Lung (tissue), 12 donors: ENCODE data around the gene OLFML1. TPM values are rescaled to one million over a fixed set of nuclear protein-coding genes. Genes with fewer than 3 reads are reported as not detected.

Source experiments
- ATAC-seq: fragments of 200-7000 bp; cut with Tn5 transposase; one replicate; pipeline ENCODE4 v1.9.1; 2020; ENCODE audit warnings: moderate number of reproducible peaks; ENCODE audit not compliant: insufficient read depth, low FRiP score
- DNase-seq, 3 donors: peaks; one replicate each; pipeline ENCODE4 v3.0.0-alpha.2; 2013 to 2017
- H3K27ac ChIP-seq, 2 donors: one replicate each; pipeline ENCODE4 v1.5.1; 2013; ENCODE audit warnings: mild to moderate bottlenecking in 2 of 2, moderate library complexity in 2 of 2, control low read depth in 1 of 2, inconsistent platforms in 1 of 2, low read depth in 1 of 2, low read length in 1 of 2
- H3K27me3 ChIP-seq, 3 donors: one replicate each; pipeline ENCODE4 v1.5.1; 2013; ENCODE audit warnings: low read length in 2 of 3; ENCODE audit not compliant: control insufficient read depth in 3 of 3, insufficient read depth in 3 of 3
- H3K36me3 ChIP-seq, 4 donors: one replicate each; pipeline ENCODE4 v1.5.1; 2013; ENCODE audit warnings: low read length in 4 of 4, mild to moderate bottlenecking in 1 of 4, moderate library complexity in 1 of 4; ENCODE audit not compliant: control insufficient read depth in 4 of 4, insufficient read depth in 4 of 4
- H3K4me1 ChIP-seq, 5 donors: one replicate each; pipeline ENCODE4 v1.5.1; 2013; ENCODE audit warnings: low read length in 5 of 5, mild to moderate bottlenecking in 2 of 5, moderate library complexity in 1 of 5; ENCODE audit not compliant: control insufficient read depth in 5 of 5, insufficient read depth in 5 of 5
- H3K4me3 ChIP-seq: one replicate; pipeline ENCODE4 v1.5.1; 2013; ENCODE audit warnings: mild to moderate bottlenecking, control low read depth, moderate library complexity
- H3K9ac ChIP-seq, 2 donors: one replicate each; pipeline ENCODE4 v1.5.1; 2013; ENCODE audit warnings: low read length in 2 of 2, control low read depth in 1 of 2; ENCODE audit not compliant: insufficient read depth in 1 of 2
- H3K9me3 ChIP-seq, 4 donors: one replicate each; pipeline ENCODE4 v1.5.1; 2013; ENCODE audit warnings: low read length in 3 of 4, mild to moderate bottlenecking in 1 of 4, moderate library complexity in 1 of 4; ENCODE audit not compliant: control insufficient read depth in 4 of 4, insufficient read depth in 3 of 4
- WGBS, 2 donors: extraction: QIAGEN DNeasy Blood & Tissue Kit; methylation state at CpG; one replicate each; pipeline ENCODE4 v1.1.7; 2013; 5-methylcytosine and 5-hydroxymethylcytosine counted together
- polyA plus RNA-seq, 2 donors: library from polyadenylated mRNA; stranded (reverse); fragments of 200-250 nt; gene quantifications; one replicate each; pipeline ENCODE4 v1.2.1, GENCODE V29; 2013
- total RNA-seq, 2 donors: library from RNA; depleted of rRNA in 1 of 2; stranded (reverse); fragments of >200 nt in 1 of 2; gene quantifications; one replicate each; pipeline ENCODE4 v1.2.1, GENCODE V29; 2014 to 2021
- TF ChIP-seq, protein P1 (sequence below): IDR thresholded peaks from 2 replicates; pipeline ENCODE4 v1.5.1; 2012; ENCODE audit warnings: mild to moderate bottlenecking; ENCODE audit errors: control extremely low read depth, extremely low read depth
- donor health status: control.
- donor health status: control.
- donor health status: Bipolar disorder and iron deficiency.
- donor health status: healthy.
- donor health status: DM: yes; HTN: yes; CAD: no.

Gene OLFML1
- total and polyA plus RNA-seq, 4 donors = 2.6 to 28.1 (median 9.5) TPM

DNA sequence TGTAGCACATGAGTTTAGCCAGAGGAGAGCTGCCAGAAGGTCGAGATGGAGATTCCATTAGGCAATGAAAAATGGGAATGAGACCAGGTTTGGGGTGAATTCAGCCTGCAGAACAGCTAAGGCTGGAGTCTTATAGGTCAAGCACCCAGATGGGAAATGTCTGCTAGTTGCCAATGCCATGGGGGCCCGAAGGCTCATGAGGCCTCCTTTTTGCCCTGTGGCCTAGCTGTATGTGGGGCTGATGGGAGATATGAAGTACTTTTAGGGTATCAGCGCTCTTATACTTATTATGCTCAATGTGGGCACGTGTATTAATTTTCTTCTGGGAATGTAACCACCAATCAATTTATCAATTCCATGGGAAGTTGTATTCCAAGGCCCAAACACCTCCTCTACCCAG, 37.2 kb downstream of the OLFML1 start:
- H3K27me3 ChIP-seq = no peaks in the 10 kb centered on the region
- WGBS, 2 donors = 91 to 94% methylated on average over 4 of the region's 4 CpGs
- H3K9ac ChIP-seq = no peak overlapping the region
- ATAC-seq = no peak
- TF ChIP-seq, protein P1, sequence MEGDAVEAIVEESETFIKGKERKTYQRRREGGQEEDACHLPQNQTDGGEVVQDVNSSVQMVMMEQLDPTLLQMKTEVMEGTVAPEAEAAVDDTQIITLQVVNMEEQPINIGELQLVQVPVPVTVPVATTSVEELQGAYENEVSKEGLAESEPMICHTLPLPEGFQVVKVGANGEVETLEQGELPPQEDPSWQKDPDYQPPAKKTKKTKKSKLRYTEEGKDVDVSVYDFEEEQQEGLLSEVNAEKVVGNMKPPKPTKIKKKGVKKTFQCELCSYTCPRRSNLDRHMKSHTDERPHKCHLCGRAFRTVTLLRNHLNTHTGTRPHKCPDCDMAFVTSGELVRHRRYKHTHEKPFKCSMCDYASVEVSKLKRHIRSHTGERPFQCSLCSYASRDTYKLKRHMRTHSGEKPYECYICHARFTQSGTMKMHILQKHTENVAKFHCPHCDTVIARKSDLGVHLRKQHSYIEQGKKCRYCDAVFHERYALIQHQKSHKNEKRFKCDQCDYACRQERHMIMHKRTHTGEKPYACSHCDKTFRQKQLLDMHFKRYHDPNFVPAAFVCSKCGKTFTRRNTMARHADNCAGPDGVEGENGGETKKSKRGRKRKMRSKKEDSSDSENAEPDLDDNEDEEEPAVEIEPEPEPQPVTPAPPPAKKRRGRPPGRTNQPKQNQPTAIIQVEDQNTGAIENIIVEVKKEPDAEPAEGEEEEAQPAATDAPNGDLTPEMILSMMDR = no peak
- no peak for DNase-seq
- H3K27ac ChIP-seq = no peak overlapping the region
- H3K36me3 ChIP-seq = no peaks in the 10 kb centered on the region
- peaks cover 0 to 8% (median 4%) of the 10 kb centered on the region in 5 donors for H3K4me1 ChIP-seq
- no peak overlapping the region for H3K4me3 ChIP-seq
- no peaks in the 10 kb centered on the region for H3K9me3 ChIP-seq

DNA sequence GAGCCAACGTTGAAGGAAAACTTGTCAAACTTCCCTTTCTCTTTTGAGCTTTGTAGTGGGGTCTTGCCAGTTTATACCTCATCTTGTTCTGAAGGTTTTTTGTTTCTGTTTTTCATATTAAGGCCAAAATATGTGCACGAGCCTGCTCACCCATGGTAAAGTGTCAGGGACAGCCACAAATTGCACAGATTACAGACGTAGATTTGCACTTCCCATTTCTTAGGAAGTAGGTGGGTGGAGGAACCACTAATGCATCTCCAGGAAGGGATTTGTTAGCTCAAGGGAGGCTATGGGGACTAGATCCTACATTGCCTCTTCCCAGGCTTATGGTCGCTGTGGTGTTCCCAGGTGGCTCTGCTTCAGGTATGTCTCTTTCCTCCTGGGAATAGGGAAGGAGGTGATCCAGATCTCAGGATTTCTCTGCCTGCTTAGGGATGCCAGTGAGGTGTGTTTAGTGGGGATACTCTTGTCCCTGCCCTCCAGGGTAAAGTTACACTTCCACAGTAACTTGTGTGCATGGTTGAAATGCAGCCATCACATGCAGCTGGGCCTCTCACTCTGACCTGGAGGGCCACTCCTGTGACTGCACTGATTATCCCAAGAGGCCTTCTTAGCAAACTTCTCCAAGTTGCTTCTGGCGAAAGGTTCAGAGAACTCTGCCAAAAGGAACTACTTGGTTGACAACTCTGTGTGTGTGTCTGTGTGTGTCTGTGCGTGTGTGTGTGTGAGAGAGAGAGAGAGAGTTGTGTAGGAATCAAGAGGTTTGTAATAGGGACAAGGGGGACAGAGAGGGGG, 38.3 kb downstream of the OLFML1 start:
- H3K27ac ChIP-seq = no peak overlapping the region
- H3K9ac ChIP-seq = no peak overlapping the region
- WGBS, 2 donors = 63 to 76% methylated on average over 6 of the region's 6 CpGs
- H3K36me3 ChIP-seq = no peaks in the 10 kb centered on the region
- ATAC-seq = no peak
- H3K4me3 ChIP-seq = no peak overlapping the region
- peak in 2 of 3 donors; percentile 13 to 49 for DNase-seq
- H3K9me3 ChIP-seq = no peaks in the 10 kb centered on the region
- no peaks in the 10 kb centered on the region for H3K27me3 ChIP-seq
- TF ChIP-seq, protein P1 = no peak
- H3K4me1 ChIP-seq = peaks cover 0 to 8% (median 4%) of the 10 kb centered on the region in 5 donors

DNA sequence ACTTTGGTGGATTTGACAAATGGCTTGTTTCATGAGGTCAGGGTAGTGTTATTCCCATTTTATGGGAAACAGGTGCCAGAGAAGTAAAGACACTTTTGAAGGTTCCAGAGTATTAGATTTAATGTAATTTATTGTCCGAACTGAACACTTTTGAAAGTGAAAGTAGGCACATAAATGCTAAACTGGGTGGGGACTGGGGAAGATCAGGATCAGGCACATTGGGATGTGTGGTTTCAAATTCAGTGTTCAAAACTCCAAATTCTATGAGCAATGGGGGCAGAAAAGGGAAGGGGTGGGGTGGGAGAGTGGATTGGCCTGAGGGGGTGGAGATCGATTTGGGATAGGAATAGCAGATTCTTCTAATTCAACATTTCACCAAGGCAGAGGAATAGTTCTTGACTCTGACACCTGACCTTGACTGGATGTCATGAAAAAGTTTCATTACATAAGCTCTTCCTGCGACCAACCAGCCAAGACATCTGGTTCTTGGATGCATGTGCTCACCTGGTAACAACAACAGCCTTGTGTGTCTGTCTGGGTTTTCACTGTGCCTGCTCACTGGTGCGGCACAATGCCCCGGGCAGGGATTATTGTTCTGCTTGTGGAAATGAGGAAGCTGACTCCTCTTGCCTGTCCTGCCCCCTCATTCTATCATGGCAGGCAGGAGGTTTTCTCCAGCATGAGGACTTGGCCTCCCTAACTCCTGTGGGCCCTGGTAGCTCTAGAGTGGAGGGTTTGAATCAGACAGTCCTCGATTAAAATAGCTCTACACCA, 39.3 kb downstream of the OLFML1 start:
- peaks cover 0 to 2% (median 0%) of the 10 kb centered on the region in 4 donors for H3K9me3 ChIP-seq
- TF ChIP-seq, protein P1 = no peak
- H3K27me3 ChIP-seq = no peaks in the 10 kb centered on the region
- H3K4me1 ChIP-seq = peaks cover 0 to 8% (median 4%) of the 10 kb centered on the region in 5 donors
- DNase-seq (no peak), ATAC-seq (no peak)
- no peak overlapping the region for H3K9ac ChIP-seq
- H3K36me3 ChIP-seq = no peaks in the 10 kb centered on the region
- no peak overlapping the region for H3K4me3 ChIP-seq
- 81 to 88% methylated on average over 6 of the region's 6 CpGs for WGBS, 2 donors
- H3K27ac ChIP-seq = no peak overlapping the region
